WI38 (cell line): Measurements from ENCODE around the gene SPATS2.

Experiments used
- H3K4me3 ChIP-seq: 2 replicates; pipeline ENCODE4 v1.5.1; 2011; ENCODE audit warnings: low read depth, mild to moderate bottlenecking, control low read depth, low read length
- CTCF ChIP-seq: IDR thresholded peaks from 2 replicates; pipeline ENCODE4 v1.5.1; 2012; ENCODE audit warnings: low read depth, mild to moderate bottlenecking, control low read depth, low read length

SPATS2 gene

GRCh38 chr12:49482095-49483051 lies 115.1 kb downstream of the SPATS2 start:
- no peak for TF ChIP-seq CTCF
- no peak overlapping the region for H3K4me3 ChIP-seq

- TF ChIP-seq CTCF: no peak
- no peak overlapping the region for H3K4me3 ChIP-seq
Observed at GRCh38 chr12:49483619-49484018, 116.4 kb downstream of the SPATS2 start.

DNA sequence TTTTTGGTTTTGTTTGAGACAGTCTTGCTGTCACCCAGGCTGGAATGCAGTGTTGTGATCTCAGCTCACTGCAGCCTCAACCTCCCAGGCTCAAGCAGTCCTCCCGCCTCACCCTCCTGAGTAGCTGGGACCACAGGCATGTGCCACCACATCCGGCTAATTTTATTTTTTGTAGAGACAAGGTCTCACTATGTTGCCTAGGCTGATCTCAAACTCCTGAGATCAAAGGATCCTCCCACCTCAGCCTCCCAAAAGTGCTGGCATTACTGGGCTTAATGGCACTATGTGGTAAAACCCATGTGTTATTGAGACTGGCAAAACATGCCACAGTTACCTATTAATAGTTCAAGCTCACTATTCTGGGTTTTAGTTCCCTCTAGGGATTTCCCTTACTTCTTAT lies 120.3 kb downstream of the SPATS2 start:
- TF ChIP-seq CTCF: no peak
- H3K4me3 ChIP-seq: no peak overlapping the region

DNA sequence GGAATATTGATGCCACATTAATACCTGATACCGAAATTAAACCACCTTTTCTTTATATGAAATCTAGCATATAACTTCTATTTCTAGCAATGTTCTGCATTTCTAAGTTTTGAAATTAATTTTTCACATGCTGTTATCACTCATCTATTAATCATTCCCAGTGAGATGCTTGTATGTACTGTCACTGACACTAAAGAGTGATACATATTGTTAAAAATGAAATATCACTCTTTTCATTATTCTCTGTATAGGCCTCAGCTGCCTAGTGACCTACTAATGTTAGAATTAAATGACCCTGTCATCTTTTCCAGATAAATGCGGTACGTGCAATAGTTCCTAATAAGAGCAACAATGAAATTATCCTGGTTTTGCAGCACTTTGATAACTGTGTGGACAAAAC lies 121.9 kb downstream of the SPATS2 start:
- no peak overlapping the region for H3K4me3 ChIP-seq
- no peak for TF ChIP-seq CTCF

DNA sequence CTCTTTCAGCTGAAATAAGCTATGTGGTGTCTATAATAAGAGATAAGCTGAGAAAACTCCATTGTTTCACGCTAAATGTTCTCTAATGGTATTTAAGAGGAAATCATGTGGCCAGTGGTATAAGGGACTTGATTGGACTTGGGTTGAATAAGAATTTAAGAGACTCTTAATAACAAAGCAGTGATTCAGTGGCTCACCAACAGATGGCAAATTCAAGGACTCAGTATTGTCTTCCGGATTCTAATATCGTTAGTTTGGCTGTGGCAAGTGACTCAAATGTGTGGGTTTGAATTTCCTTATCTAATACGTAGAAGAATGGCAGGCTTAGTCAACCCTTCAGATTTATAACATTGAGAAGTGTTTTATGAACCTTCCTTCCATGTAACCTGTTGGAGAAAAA lies 122.5 kb downstream of the SPATS2 start:
- H3K4me3 ChIP-seq: no peak overlapping the region
- peak; percentile 6; the same call in 1 of the 2 replicates for TF ChIP-seq CTCF

DNA sequence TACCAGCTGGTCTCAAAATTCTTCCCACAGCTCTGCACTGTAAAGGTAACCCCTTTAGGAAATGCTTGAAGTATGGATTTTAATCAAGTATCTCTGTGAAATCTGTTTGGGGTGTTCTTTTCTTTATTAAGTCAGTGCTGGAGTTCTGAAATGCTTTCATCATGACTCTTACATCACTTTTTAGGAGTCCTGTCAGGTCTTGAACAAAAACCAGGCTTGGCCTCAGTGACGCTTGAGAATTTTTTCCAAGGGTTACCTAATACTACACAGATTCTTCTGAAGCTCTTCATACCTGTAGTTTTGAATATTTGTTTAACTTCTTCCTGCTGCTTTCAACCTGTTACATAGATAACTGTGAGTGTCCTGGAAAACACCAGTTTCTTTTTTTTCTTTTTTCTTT lies 124.6 kb downstream of the SPATS2 start:
- H3K4me3 ChIP-seq: no peak overlapping the region
- TF ChIP-seq CTCF: no peak

DNA sequence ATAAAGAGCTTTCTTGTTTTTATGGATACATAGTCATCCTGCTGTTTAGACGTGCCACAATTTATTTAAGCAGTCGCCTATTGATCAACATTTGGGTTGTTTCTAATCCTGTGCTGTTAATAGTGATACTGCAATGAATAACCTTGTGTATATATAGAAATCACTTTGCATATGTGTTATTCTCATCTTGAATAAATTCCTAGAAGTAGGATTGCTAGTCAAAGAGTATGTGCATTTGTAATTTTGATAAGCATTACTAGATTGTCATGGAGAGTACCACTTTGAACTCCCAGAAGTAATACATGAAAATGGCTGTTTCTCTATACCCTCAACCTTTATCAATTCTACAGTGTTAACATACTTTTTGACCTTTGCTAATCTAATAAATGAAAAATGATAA lies 126.6 kb downstream of the SPATS2 start:
- TF ChIP-seq CTCF: no peak
- H3K4me3 ChIP-seq: no peak overlapping the region
